Measurements from ENCODE around the gene SLC25A3. TPM values are rescaled to one million over a fixed set of nuclear protein-coding genes. Genes with fewer than 3 reads are reported as not detected.

SLC25A3 gene
- total RNA-seq, 4 donors from 2014 or later = 271 to 309 (median 298) TPM

DNA sequence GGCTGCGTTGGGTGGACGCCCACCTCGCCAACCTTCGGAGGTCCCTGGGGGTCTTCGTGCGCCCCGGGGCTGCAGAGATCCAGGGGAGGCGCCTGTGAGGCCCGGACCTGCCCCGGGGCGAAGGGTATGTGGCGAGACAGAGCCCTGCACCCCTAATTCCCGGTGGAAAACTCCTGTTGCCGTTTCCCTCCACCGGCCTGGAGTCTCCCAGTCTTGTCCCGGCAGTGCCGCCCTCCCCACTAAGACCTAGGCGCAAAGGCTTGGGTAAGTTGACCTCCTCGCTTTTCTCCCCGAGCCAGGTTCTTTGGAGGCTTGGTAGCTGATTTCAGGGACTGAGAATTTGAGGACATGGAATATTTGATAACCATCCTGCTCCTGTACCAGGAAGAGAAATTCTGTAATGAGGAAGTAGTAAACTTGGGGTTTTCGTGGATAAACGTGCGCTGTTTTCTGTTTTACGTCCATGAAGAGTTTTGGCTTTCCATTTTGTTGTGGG lies 52.1 kb downstream of the SLC25A3 start:
- peaks cover 0 to 14% (median 0%) of the 10 kb centered on the region in 3 donors for H3K36me3 ChIP-seq
- no peaks in the 10 kb centered on the region for H3K9me3 ChIP-seq
- peak overlapping the region; percentile 86 to 98 (median 94) for H3K4me3 ChIP-seq
- TF ChIP-seq, protein P1, sequence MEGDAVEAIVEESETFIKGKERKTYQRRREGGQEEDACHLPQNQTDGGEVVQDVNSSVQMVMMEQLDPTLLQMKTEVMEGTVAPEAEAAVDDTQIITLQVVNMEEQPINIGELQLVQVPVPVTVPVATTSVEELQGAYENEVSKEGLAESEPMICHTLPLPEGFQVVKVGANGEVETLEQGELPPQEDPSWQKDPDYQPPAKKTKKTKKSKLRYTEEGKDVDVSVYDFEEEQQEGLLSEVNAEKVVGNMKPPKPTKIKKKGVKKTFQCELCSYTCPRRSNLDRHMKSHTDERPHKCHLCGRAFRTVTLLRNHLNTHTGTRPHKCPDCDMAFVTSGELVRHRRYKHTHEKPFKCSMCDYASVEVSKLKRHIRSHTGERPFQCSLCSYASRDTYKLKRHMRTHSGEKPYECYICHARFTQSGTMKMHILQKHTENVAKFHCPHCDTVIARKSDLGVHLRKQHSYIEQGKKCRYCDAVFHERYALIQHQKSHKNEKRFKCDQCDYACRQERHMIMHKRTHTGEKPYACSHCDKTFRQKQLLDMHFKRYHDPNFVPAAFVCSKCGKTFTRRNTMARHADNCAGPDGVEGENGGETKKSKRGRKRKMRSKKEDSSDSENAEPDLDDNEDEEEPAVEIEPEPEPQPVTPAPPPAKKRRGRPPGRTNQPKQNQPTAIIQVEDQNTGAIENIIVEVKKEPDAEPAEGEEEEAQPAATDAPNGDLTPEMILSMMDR (IDR thresholded peaks at IDR 0.05) = no peak
- no peak for TF ChIP-seq POLR2A (IDR thresholded peaks at IDR 0.05)
- TF ChIP-seq EP300 (IDR thresholded peaks at IDR 0.05) = no peak
- peaks cover 0 to 32% (median 13%) of the 10 kb centered on the region in 4 donors for H3K4me1 ChIP-seq
- WGBS, 2 donors = 0 to 1% methylated on average over 19 to 20 of the region's 24 CpGs
- no peaks in the 10 kb centered on the region for H3K27me3 ChIP-seq
- DNase-seq (ENCODE audit: low spot score in 2 of 2) = peak in 1 of 2 donors; percentile 23
- peak overlapping the region; percentile 66 to 96 (median 92) for H3K27ac ChIP-seq

DNA sequence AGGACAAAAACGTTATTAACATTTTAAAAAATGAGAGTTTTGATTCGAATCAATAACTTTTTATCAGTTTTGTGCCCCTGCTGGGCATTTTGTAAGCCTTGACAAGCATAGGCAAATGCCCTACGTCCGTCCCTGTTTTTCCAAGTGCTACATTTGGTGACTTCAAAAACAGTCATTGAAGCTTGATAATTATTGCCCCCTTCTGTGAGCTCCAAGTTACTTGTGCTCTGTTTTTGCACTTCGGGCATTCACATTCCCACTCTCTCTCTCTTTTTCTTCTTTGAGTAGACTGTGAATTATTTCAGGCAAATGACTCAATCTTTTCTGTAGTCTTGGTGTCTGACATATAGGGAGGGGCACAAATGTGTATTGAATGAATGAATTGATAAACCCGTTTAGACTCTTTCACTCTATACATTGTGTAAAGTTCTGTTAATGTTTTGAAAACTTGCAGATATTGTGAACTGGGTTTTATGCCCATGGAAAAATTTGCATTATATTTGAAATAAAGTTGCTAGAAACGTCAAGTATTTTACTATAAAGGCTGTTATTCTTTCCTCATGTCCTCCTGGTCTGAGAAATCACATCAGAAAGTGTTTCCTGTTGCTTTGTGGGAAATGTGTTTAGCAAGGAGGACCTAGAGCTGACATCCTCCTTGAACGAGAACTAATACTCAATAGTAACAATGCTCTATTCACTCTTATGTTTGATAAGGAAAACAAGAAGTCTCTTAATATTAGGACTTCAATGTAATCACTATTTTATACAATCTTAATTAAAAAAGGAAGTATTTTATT lies 53.0 kb downstream of the SLC25A3 start:
- 4 to 5% methylated on average over 8 of the region's 8 CpGs for WGBS, 2 donors
- Histone ChIP-seq H3K36me3 (peaks cover 0 to 21% (median 0%) of the 10 kb centered on the region in 3 donors), H3K4me3 (peak overlapping the region; percentile 86 to 98 (median 94)), H3K9me3 (no peaks in the 10 kb centered on the region), H3K27ac (peak overlapping the region in 3 of 4 donors; percentile 4 to 90 (median 21)), H3K4me1 (peaks cover 0 to 32% (median 13%) of the 10 kb centered on the region in 4 donors), H3K27me3 (no peaks in the 10 kb centered on the region)
- DNase-seq (ENCODE audit: low spot score in 2 of 2) = no peak
- TF ChIP-seq, protein P1 (IDR thresholded peaks at IDR 0.05) = peak in 1 of 5 experiments; percentile 15
- no peak for TF ChIP-seq EP300 (IDR thresholded peaks at IDR 0.05)

DNA sequence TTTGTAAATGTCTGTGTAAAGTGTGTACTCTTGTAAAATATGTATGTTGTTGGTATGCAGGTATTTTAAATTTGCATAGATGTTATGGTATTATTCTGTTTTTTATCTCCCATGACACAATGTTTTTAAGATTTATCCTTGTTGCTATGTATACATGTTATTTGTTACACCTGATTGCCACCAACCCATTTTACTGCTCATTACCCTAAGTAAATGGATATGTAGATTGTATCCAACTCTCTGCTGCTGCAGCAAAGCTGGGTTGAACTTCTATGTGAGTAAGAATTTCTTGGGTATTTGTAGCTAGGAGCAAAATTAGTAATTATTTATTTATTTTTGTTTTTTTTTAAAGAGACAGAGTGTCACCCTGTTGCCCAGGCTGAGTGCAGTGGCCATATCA lies 57.8 kb downstream of the SLC25A3 start:
- peaks cover 0 to 39% (median 0%) of the 10 kb centered on the region in 3 donors for H3K36me3 ChIP-seq
- TF ChIP-seq EP300 (IDR thresholded peaks at IDR 0.05) = no peak
- TF ChIP-seq, protein P1 (IDR thresholded peaks at IDR 0.05) = no peak
- no peak for TF ChIP-seq POLR2A (IDR thresholded peaks at IDR 0.05)
- no peaks in the 10 kb centered on the region for H3K9me3 ChIP-seq
- H3K4me1 ChIP-seq = peaks cover 0 to 12% (median 9%) of the 10 kb centered on the region in 4 donors
- H3K27me3 ChIP-seq = no peaks in the 10 kb centered on the region
- no peak overlapping the region for H3K27ac ChIP-seq
- DNase-seq (ENCODE audit: low spot score in 2 of 2) = no peak
- H3K4me3 ChIP-seq = no peak overlapping the region

DNA sequence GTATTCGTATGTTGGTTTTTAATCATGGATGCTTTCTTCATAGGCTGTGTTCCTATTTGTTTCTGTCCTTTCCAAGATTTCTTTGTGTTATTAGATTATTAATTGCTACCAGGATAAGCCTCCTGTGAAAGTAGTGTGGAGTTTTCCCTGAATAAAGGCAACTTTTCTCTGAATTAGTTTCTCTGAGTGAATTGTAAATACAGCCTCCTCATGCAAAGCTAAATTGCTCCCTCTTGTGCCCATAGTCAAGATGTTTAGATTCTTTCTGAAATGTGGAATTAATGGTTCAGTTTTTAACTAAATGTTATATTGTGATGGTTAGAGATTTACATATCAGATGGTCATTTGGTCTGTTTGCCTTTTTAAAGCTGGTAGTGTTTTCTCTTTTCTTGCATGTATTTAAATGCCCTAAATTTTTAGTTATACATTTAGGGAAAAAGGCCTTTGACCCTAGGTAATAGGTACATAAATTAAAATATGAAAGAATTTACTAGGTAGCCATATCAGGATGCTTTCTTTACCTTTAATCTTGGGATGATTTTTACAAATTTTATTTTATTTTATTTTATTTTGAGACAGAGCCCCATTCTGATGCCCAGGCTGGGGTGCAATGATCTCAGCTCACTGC lies 60.5 kb downstream of the SLC25A3 start:
- Histone ChIP-seq H3K27ac (no peak overlapping the region), H3K4me3 (no peak overlapping the region), H3K9me3 (no peaks in the 10 kb centered on the region), H3K36me3 (peaks cover 2 to 58% (median 5%) of the 10 kb centered on the region in 3 donors), H3K4me1 (no peaks in the 10 kb centered on the region), H3K27me3 (no peaks in the 10 kb centered on the region)
- WGBS, 2 donors = 80 to 97% methylated on average over 1 of the region's 1 CpG
- TF ChIP-seq POLR2A (IDR thresholded peaks at IDR 0.05) = no peak
- TF ChIP-seq, protein P1 (IDR thresholded peaks at IDR 0.05) = peak; percentile 29 to 61 (median 51)
- DNase-seq (ENCODE audit: low spot score in 2 of 2) = no peak

Small RNA genes lying within 50 kb of the gene (small RNA-seq; reads per million reads assigned to genes)
- gene SNORA53 = 8.5 reads per million, percentile 89 among the genes with 10 or more reads in this experiment

Other genes with a start within 250 kb of the SLC25A3 start
- 10 to 100 TPM; 53.9 to 87.7 (median 70.2) TPM for gene TMPO, start 78.1 kb upstream of the SLC25A3 start, total RNA-seq
- gene IKBIP, start 51.1 kb downstream of the SLC25A3 start, total RNA-seq = 10 to 100 TPM in 3 of 4 donors, 1 to 10 TPM in 1; 8.7 to 17.7 (median 11.7) TPM
- gene APAF1, start 51.6 kb downstream of the SLC25A3 start, total RNA-seq = 10 to 100 TPM; 12.1 to 18.1 (median 15.5) TPM

Data from tibial nerve (tissue), 4 donors.